NCI-H524 treated with DMSO at 0.1 percent for 48 hours (cell line): ENCODE data around the gene VAMP4.
"Not testable (repeated sequence)": the region's sequence is repeated elsewhere in the genome, so short reads cannot be mapped to it uniquely, and the experiment has no call there.

ENCODE experiments used
- DNase-seq: peaks from one replicate; lab custom pipeline; 2025; lab: John Stamatoyannopoulos, UW

Gene VAMP4

GRCh38 chr1:171751221-171751620 is 9.4 kb upstream of the VAMP4 start:
- no peak for DNase-seq

GRCh38 chr1:171748651-171749050 is 6.8 kb upstream of the VAMP4 start:
- no peak for DNase-seq

- no peak for DNase-seq
These were observed 3.1 kb upstream of the VAMP4 start for GRCh38 chr1:171744986-171745385.

- DNase-seq, result peak; percentile 5
These were observed 1.4 kb upstream of the VAMP4 start for GRCh38 chr1:171743081-171743870.

- DNase-seq, result no peak
These were observed 685 bp upstream of the VAMP4 start for GRCh38 chr1:171742577-171742922.

- DNase-seq, result peak; percentile 11
These were observed 636 bp downstream of the VAMP4 start for GRCh38 chr1:171740987-171741871.

GRCh38 chr1:171740356-171740863 is 1.5 kb downstream of the VAMP4 start:
- DNase-seq, result no peak

- no peak for DNase-seq
These were observed 2.2 kb downstream of the VAMP4 start for GRCh38 chr1:171739656-171740055.

- DNase-seq, result no peak
These were observed 3.0 kb downstream of the VAMP4 start for GRCh38 chr1:171738911-171739310.

GRCh38 chr1:171736196-171736595 is 5.7 kb downstream of the VAMP4 start:
- DNase-seq, result no peak

- DNase-seq, result no peak
These were observed 11.8 kb downstream of the VAMP4 start for GRCh38 chr1:171730052-171730451.

- DNase-seq, result peak; percentile 46
These were observed 14.1 kb downstream of the VAMP4 start for GRCh38 chr1:171727778-171728177.

GRCh38 chr1:171723180-171723579 is 18.7 kb downstream of the VAMP4 start:
- DNase-seq, result not testable (repeated sequence)

GRCh38 chr1:171718848-171719247 is 23.0 kb downstream of the VAMP4 start:
- no peak for DNase-seq

- no peak for DNase-seq
These were observed 23.6 kb downstream of the VAMP4 start for GRCh38 chr1:171718216-171718615.

GRCh38 chr1:171717062-171717718 is 24.7 kb downstream of the VAMP4 start:
- no peak for DNase-seq

GRCh38 chr1:171716616-171717015 is 25.2 kb downstream of the VAMP4 start:
- no peak for DNase-seq

- DNase-seq, result no peak
These were observed 26.0 kb downstream of the VAMP4 start for GRCh38 chr1:171715813-171716251.

GRCh38 chr1:171712341-171712740 is 29.5 kb downstream of the VAMP4 start:
- no peak for DNase-seq

GRCh38 chr1:171711643-171712042 is 30.2 kb downstream of the VAMP4 start:
- no peak for DNase-seq

GRCh38 chr1:171707583-171707982 is 34.3 kb downstream of the VAMP4 start:
- no peak for DNase-seq

- no peak for DNase-seq
These were observed 39.3 kb downstream of the VAMP4 start for GRCh38 chr1:171702598-171702997.
